GM12878 (cell line): Measurements from ENCODE around the gene SEC14L1. TPM values are rescaled to one million over a fixed set of nuclear protein-coding genes. Genes with fewer than 3 reads are reported as not detected.

Source experiments
- ATAC-seq: fragments of 200-7000 bp; cut with Tn5 transposase; 3 replicates; pipeline ENCODE4 v1.9.1; 2020; ENCODE audit warnings: mild to moderate bottlenecking, moderate library complexity
- BruUV-seq: library from RNA; stranded (reverse); fragments of 400-500 nt; replicated peaks from 2 replicates; lab custom pipeline; 2021; lab: Mats Ljungman, UMichigan
- CTCF ChIA-PET: fragments of 300-600 bp; sonication (Branson Sonifier 250); formaldehyde crosslinking; extraction: SDS; loops from one replicate; lab custom pipeline; 2021; ENCODE audit warnings: inconsistent platforms; lab: Yijun Ruan, JAX
- POLR2A ChIA-PET: fragments of 350-600 bp; formaldehyde crosslinking; extraction: SDS; loops from one replicate; lab custom pipeline; 2021; ENCODE audit warnings: inconsistent platforms; lab: Charles Lee
- RAD21 ChIA-PET: fragments of 300-600 bp; sonication (Branson Sonifier 250); formaldehyde crosslinking; loops from one replicate; lab custom pipeline; 2023; ENCODE audit warnings: antibody characterized with exemption; ENCODE audit not compliant: unreplicated experiment; lab: Charles Lee
- SMC1A ChIA-PET: fragments of 300-600 bp; sonication (Branson Sonifier 250); formaldehyde crosslinking; loops from one replicate; lab custom pipeline; 2023; ENCODE audit not compliant: unreplicated experiment, uncharacterized antibody; lab: Charles Lee
- DNase-seq: peaks from one replicate; pipeline ENCODE4 v3.0.0-alpha.2; 2011; ENCODE audit warnings: low read depth, low spot score
- FAIRE-seq: peaks from 3 replicates; lab custom pipeline; 2011; peaks lifted over from hg19 to GRCh38; lab: Jason Lieb, UNC
- H2AFZ ChIP-seq: 2 replicates; pipeline ENCODE4 v1.6.0; 2011; ENCODE audit warnings: low read depth, low read length, control low read depth; ENCODE audit not compliant: control insufficient read depth
- H3K27ac ChIP-seq: 2 replicates; pipeline ENCODE4 v1.5.1; 2011; ENCODE audit warnings: control low read depth; ENCODE audit not compliant: control insufficient read depth, insufficient read depth
- H3K27me3 ChIP-seq, 2 experiments: replicated peaks in 1 of 2; 2 replicates each; pipeline versions ENCODE4 v1.6.0 to v1.6.1; 2011; ENCODE audit warnings: low read length in 1 of 2; ENCODE audit not compliant: control insufficient read depth in 2 of 2, insufficient read depth in 2 of 2
- H3K36me3 ChIP-seq, 2 experiments: 2 replicates each; pipeline ENCODE4 v1.5.1; 2011; ENCODE audit warnings: low read length in 1 of 2; ENCODE audit not compliant: control insufficient read depth in 2 of 2, insufficient read depth in 2 of 2
- H3K4me1 ChIP-seq: 2 replicates; pipeline ENCODE4 v1.6.1; 2011; ENCODE audit warnings: mild to moderate bottlenecking, low read length, moderate library complexity, mixed read lengths; ENCODE audit not compliant: control insufficient read depth, insufficient read depth
- H3K4me2 ChIP-seq: 2 replicates; pipeline ENCODE4 v1.6.0; 2011; ENCODE audit warnings: control low read depth; ENCODE audit not compliant: control insufficient read depth, insufficient read depth
- H3K4me3 ChIP-seq: fragments of 200-600 bp; sonication (generic); 2 replicates; pipeline ENCODE4 v1.5.1; 2016
- H3K79me2 ChIP-seq: 2 replicates; pipeline ENCODE4 v1.6.0; 2011; ENCODE audit warnings: low read length; ENCODE audit not compliant: control insufficient read depth, insufficient read depth
- H3K9ac ChIP-seq: 2 replicates; pipeline ENCODE4 v1.8.0; 2011; ENCODE audit warnings: low read length, control low read depth, mixed read lengths; ENCODE audit not compliant: control insufficient read depth, insufficient read depth
- H3K9me3 ChIP-seq: replicated peaks from 3 replicates; pipeline ENCODE4 v1.5.1; 2011; ENCODE audit warnings: mild to moderate bottlenecking, low read length; ENCODE audit not compliant: control insufficient read depth, insufficient read depth
- H4K20me1 ChIP-seq: 2 replicates; pipeline ENCODE4 v1.6.0; 2011; ENCODE audit not compliant: control insufficient read depth, insufficient read depth
- BACH1 ChIP-seq: fragments of 450-650 bp; IDR thresholded peaks from 2 replicates; pipeline ENCODE4 v1.6.1; 2017; ENCODE audit warnings: mild to moderate bottlenecking, borderline replicate concordance
- KLF5 ChIP-seq: fragments of 450-650 bp; IDR thresholded peaks from 2 replicates; pipeline ENCODE4 v1.6.1; 2014; ENCODE audit warnings: mild to moderate bottlenecking; ENCODE audit not compliant: partially characterized antibody
- MYC ChIP-seq: IDR thresholded peaks from 2 replicates; pipeline ENCODE4 v1.6.1; 2011; ENCODE audit warnings: mild to moderate bottlenecking, low read length, moderate library complexity, inconsistent platforms; ENCODE audit not compliant: insufficient read depth, insufficient replicate concordance, insufficient read length, severe bottlenecking
- ZBTB11 ChIP-seq: fragments of 450-650 bp; formaldehyde crosslinking; IDR thresholded peaks from 2 replicates; pipeline ENCODE4 v1.5.0; 2022; ENCODE audit warnings: mild to moderate bottlenecking, missing genetic modification characterization
- ZBTB4 ChIP-seq: fragments of 450-650 bp; formaldehyde crosslinking; IDR thresholded peaks from 2 replicates; pipeline ENCODE4 v1.4.0; 2022; ENCODE audit warnings: mild to moderate bottlenecking, moderate library complexity
- WGBS: methylation state at CpG from one replicate; pipeline ENCODE4 v1.1.6; 2016; ENCODE audit warnings: low lambda C conversion rate; ENCODE audit not compliant: insufficient replicate concordance, insufficient coverage; ENCODE audit errors: missing lambda C conversion rate; 5-methylcytosine and 5-hydroxymethylcytosine counted together
- in situ Hi-C: fragments of 300-500 bp; cut with MboI; formaldehyde crosslinking; loops from 9 replicates; pipeline ENCODE4 v1.14.3; 2018; ENCODE audit warnings: mixed read lengths
- intact Hi-C: fragments of 100-400 bp; cut with micrococcal nuclease; formaldehyde crosslinking; loops from one replicate; pipeline ENCODE4 v1.14.2; 2022; ENCODE audit not compliant: unreplicated experiment
- polyA plus RNA-seq, 11 experiments: library from polyadenylated mRNA; depleted of rRNA in 4 of 11; unstranded in 6 of 11; stranded (reverse) in 5 of 11; fragments of >200 nt; fragmentation: Nextera tagmentation in 4 of 11; fragmentation: Illumina TruSeq in 1 of 11; extraction: Ambion mirVana in 4 of 11; extraction: Trizol in 1 of 11; gene quantifications; 1 replicate in 1 of 11; 2 replicates in 10 of 11; pipeline versions ENCODE4 v1.2.1 to v1.2.3, GENCODE V29; 2011 to 2016; ENCODE audit warnings: inconsistent platforms in 2 of 11, missing spikeins in 2 of 11, low read depth in 1 of 11
- total RNA-seq, 4 experiments: library from RNA; depleted of rRNA in 3 of 4; stranded (reverse); fragments of >200 nt in 3 of 4; fragmentation: Illumina TruSeq in 1 of 4; extraction: Trizol in 1 of 4; gene quantifications; 2 replicates each; pipeline versions ENCODE4 v1.2.1 to v1.2.3, GENCODE V29; 2013 to 2021

Gene SEC14L1
- total and polyA plus RNA-seq, 10 of the 15 experiments (the other 5 are each of a cell fraction or from before 2014, with no cell fraction given), result 6.3 to 66.1 (median 33.5) TPM

GRCh38 chr17:77207689-77208216 lies 67.0 kb downstream of the SEC14L1 start:
- Histone ChIP-seq H3K27me3 (no peaks in the 10 kb centered on the region), H3K4me3 (no peak overlapping the region), H2AFZ (no peak overlapping the region), H3K4me2 (no peak overlapping the region), H3K36me3 (peaks cover 33 to 66% of the 10 kb centered on the region in 2 experiments), H4K20me1 (no peaks in the 10 kb centered on the region), H3K9ac (no peak overlapping the region), H3K79me2 (no peaks in the 10 kb centered on the region; the same call in 1 of the 2 replicates), H3K4me1 (peaks cover 50% of the 10 kb centered on the region), H3K27ac (no peak overlapping the region), H3K9me3 (no peaks in the 10 kb centered on the region)
- CTCF ChIA-PET, result interaction anchor here (0.6 to 1.6 kb wide), 3 partner anchors 19 to 112 kb away, joined by 3 read pairs; no protein-coding TSS in a partner anchor
- WGBS, result 98% methylated on average over 9 of the region's 9 CpGs
- TF ChIP-seq BACH1 (no peak), ZBTB11 (CRISPR knock-in tag) (no peak), ZBTB4 (CRISPR knock-in tag) (no peak), MYC (no peak), KLF5 (no peak)
- no peak for ATAC-seq
- no peak for DNase-seq
- FAIRE-seq, result no peak
- POLR2A ChIA-PET, result interaction anchor here (1.1 kb wide), 1 partner anchor 26 kb away, joined by 4 read pairs; no protein-coding TSS in a partner anchor
- in situ Hi-C loops (no loop called here), intact Hi-C loops (no loop called here)
- BruUV-seq, result no TSS peak
- SMC1A ChIA-PET, result interaction anchor here (1.2 to 1.7 kb wide), 4 partner anchors 11 to 62 kb away, joined by 4 to 5 read pairs (median 5); no protein-coding TSS in a partner anchor
- RAD21 ChIA-PET, result interaction anchor here (0.8 to 1.2 kb wide), 3 partner anchors 19 to 98 kb away, joined by 3 read pairs; no protein-coding TSS in a partner anchor
